ENCODE results near the gene PRDM13. TPM values are rescaled to one million over a fixed set of nuclear protein-coding genes. Genes with fewer than 3 reads are reported as not detected.

The PRDM13 gene
- total and polyA plus RNA-seq, 2 of the 8 experiments (the other 6 are each of a cell fraction or from before 2014, with no cell fraction given), result 0.05 to 0.09 TPM

DNA sequence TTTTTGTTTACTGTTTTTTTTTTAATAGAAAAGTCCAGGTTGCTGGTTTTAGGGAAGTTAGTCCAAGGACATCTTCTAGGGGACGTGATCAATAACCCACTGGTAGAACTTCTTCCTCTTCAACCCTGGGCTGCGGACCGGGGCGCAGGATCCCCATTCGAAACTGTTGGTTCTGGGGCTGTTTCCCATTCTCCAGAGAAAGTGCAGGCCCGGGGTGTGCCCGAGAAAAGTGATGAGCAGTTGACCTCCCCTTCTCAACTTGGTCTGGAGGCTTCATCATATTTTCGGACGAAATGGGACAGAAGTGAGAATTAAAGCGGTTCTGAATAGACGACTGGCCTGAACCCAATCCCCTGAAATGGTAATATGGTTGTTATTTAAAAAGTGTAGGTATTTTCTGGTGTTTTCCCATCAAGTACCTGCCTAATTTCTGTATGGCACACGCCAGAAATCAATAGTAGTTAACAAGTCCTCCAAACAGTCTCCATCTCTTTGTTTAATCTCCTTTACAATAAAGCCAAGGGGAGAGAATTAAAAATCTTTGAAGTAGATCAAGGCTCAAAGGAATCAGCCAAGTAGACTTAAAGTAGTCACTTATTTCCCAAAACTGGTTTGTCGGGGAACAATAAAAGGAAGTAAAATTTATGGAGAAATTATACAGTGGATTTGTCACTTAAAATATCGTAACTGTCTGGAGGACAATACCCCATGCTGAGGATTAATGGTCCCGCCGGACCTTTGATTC lies 550 bp upstream of the PRDM13 start:
- Histone ChIP-seq H2BK15ac (ENCODE audit: low read length) (no peak overlapping the region), H3K4me2 (ENCODE audit: insufficient read depth in 1 of 2, low read depth in 2 of 2, low read length in 2 of 2) (peak overlapping the region; percentile 45 to 52; a peak in 3 of 4 replicates), H3K14ac (ENCODE audit: insufficient read length) (no peak overlapping the region), H2BK5ac (ENCODE audit: low read depth, low read length) (no peak overlapping the region), H3K23me2 (ENCODE audit: low read depth, low read length) (no peaks in the 10 kb centered on the region; the same call in 1 of the 2 replicates), H3K36me3 (ENCODE audit: control insufficient read depth in 2 of 4, insufficient read depth in 4 of 4, low read length in 3 of 4) (no peaks in the 10 kb centered on the region; a peak in 1 of 8 replicates), H3K27ac (ENCODE audit: low read depth, low read length) (no peak overlapping the region), H3K27me3 (replicated peaks in 1 of 4; ENCODE audit: control insufficient read depth in 3 of 4, extremely low read depth in 1 of 4, insufficient read depth in 3 of 4, low read length in 3 of 4) (peaks cover 92 to 100% (median 97%) of the 10 kb centered on the region in 4 experiments), H4K20me1 (replicated peaks in 1 of 2; ENCODE audit: control insufficient read depth in 1 of 2, insufficient read depth in 2 of 2, low read length in 2 of 2) (peaks cover 18 to 32% of the 10 kb centered on the region in 2 experiments), H3K9ac (replicated peaks in 1 of 4; ENCODE audit: extremely low read depth in 1 of 4, low read depth in 3 of 4, low read length in 3 of 4) (no peak overlapping the region), H3K4me3 (ENCODE audit: extremely low read depth in 1 of 4, insufficient read depth in 2 of 4, low read depth in 3 of 4, low read length in 4 of 4) (peak overlapping the region in 1 of 4 experiments; percentile 17; a peak in 2 of 8 replicates), H2BK20ac (ENCODE audit: low read length) (no peak overlapping the region), H3K4ac (replicated peaks; ENCODE audit: insufficient read length, low read depth, low read length) (no peak overlapping the region), H3K18ac (ENCODE audit: extremely low read depth, low read length) (no peak overlapping the region), H2AFZ (ENCODE audit: low read length) (no peak overlapping the region), H3K23ac (ENCODE audit: insufficient read length) (no peak overlapping the region), H2BK120ac (replicated peaks; ENCODE audit: low read depth, low read length) (no peak overlapping the region), H3K4me1 (replicated peaks in 1 of 4; ENCODE audit: control insufficient read depth in 3 of 4, insufficient read depth in 4 of 4, low read length in 3 of 4) (peaks cover 0 to 28% (median 11%) of the 10 kb centered on the region in 4 experiments; a peak in 5 of 7 replicates), H3K9me3 (ENCODE audit: insufficient read depth in 2 of 2, low read depth in 1 of 2, low read length in 1 of 2) (no peaks in the 10 kb centered on the region), H4K5ac (ENCODE audit: insufficient read length, low read depth, low read length) (no peak overlapping the region), H4K8ac (ENCODE audit: extremely low read depth, insufficient read depth, low read length) (no peak overlapping the region), H4K91ac (replicated peaks; ENCODE audit: insufficient read length, low read length) (no peak overlapping the region), H3K79me1 (ENCODE audit: low read depth, low read length) (no peaks in the 10 kb centered on the region), H2BK12ac (ENCODE audit: low read depth, low read length) (no peak overlapping the region), H3K79me2 (ENCODE audit: control insufficient read depth in 1 of 2, insufficient read depth in 2 of 2, low read length in 2 of 2) (no peaks in the 10 kb centered on the region), H2AK5ac (ENCODE audit: low read depth, low read length) (no peak overlapping the region), H3K56ac (replicated peaks; ENCODE audit: insufficient read length, low read depth, low read length) (no peak overlapping the region)
- 13% methylated on average over 16 of the region's 16 CpGs; no CpG with 5 or more reads in 1 of the 2 experiments for whole genome bisulfite sequencing, 2 experiments (ENCODE audit: extremely low coverage in 1 of 2, insufficient coverage in 1 of 2, insufficient read length in 1 of 2, insufficient replicate concordance in 2 of 2, low coverage in 1 of 2, low lambda C conversion rate in 2 of 2, missing lambda C conversion rate in 1 of 2)
- CTCF ChIA-PET (ENCODE audit: partially characterized antibody), result interaction anchor here (0.8 to 6.6 kb wide), 19 partner anchors 8 to 848 kb away, joined by 3 to 49 read pairs (median 5); partner anchors contain the start of gene CCNC
- POLR2A ChIA-PET (ENCODE audit: partially characterized antibody), result interaction anchor here (0.6 to 1.1 kb wide), 5 partner anchors 8 to 217 kb away, joined by 3 to 5 read pairs (median 3); no protein-coding TSS in a partner anchor
- TF ChIP-seq MAFK (IDR thresholded peaks at IDR 0.05; ENCODE audit: low read depth, low read length), result no peak
- TF ChIP-seq SIX5 (IDR thresholded peaks at IDR 0.05; ENCODE audit: low read depth, low read length), result no peak
- TF ChIP-seq TCF12 (IDR thresholded peaks at IDR 0.05; ENCODE audit: low read depth, low read length), result no peak
- TF ChIP-seq TEAD4 (IDR thresholded peaks at IDR 0.05; ENCODE audit: low read depth, low read length), result no peak
- TF ChIP-seq KDM4A (IDR thresholded peaks at IDR 0.05; ENCODE audit: low read depth, low read length, severe bottlenecking), result no peak
- TF ChIP-seq CBX8 (IDR thresholded peaks at IDR 0.05; ENCODE audit: borderline replicate concordance, low read depth, low read length), result 0 out of 2 replicates have a peak, but pooled peaks have one; percentile 56
- TF ChIP-seq RNF2 (IDR thresholded peaks at IDR 0.05; ENCODE audit: borderline replicate concordance, low read depth, low read length, missing control alignments, poor library complexity, severe bottlenecking), result peak; percentile 73
- no peak for TF ChIP-seq GTF2F1 (IDR thresholded peaks at IDR 0.05; ENCODE audit: borderline replicate concordance, low read depth, low read length)
- no peak for TF ChIP-seq HDAC6 (IDR thresholded peaks at IDR 0.05; ENCODE audit: low read depth, low read length)
- DNase-seq (ENCODE audit: low read depth in 1 of 2, low spot score in 2 of 2) (no peak), FAIRE-seq (no peak)
